Measurements from ENCODE around the gene FBXW9.

- TF ChIP-seq EZH2 (IDR thresholded peaks at IDR 0.05; ENCODE audit: borderline replicate concordance, low read depth, low read length, poor library complexity, severe bottlenecking): no peak
- no peak for TF ChIP-seq CTCF (conservative IDR thresholded peaks at IDR 0.05; ENCODE audit: low read depth, low read length)
Observed at GRCh38 chr19:12726988-12727316, 30.5 kb upstream of the FBXW9 start.
